Naive thymus-derived CD4-positive, alpha-beta T cell (primary cell): Measurements from ENCODE around the gene FOXD1. TPM values are rescaled to one million over a fixed set of nuclear protein-coding genes. Genes with fewer than 3 reads are reported as not detected.

Experiments used
- ATAC-seq: fragments of 150-1000 bp; cut with Tn5 transposase; 2 replicates; pipeline ENCODE4 v1.10.0; 2021; ENCODE audit warnings: mild to moderate bottlenecking, moderate library complexity
- CTCF ChIA-PET: fragments of 350-600 bp; sonication (Branson Sonifier 250); formaldehyde crosslinking; loops from one replicate; lab custom pipeline; 2021; ENCODE audit warnings: antibody characterized with exemption; lab: Charles Lee
- POLR2A ChIA-PET: fragments of 350-600 bp; sonication (Branson Sonifier 250); formaldehyde crosslinking; loops from one replicate; lab custom pipeline; 2021; ENCODE audit warnings: antibody characterized with exemption, inconsistent platforms; lab: Charles Lee
- DNase-seq, 9 donors: peaks; one replicate each; pipeline versions ENCODE4 v3.0.0 to v3.0.0-alpha.2; 2020 to 2022; ENCODE audit warnings: mixed read lengths in 1 of 9
- H3K27ac ChIP-seq: one replicate; pipeline ENCODE4 v1.7.0; 2013; ENCODE audit warnings: mild to moderate bottlenecking, low read depth, low read length, moderate library complexity
- H3K27me3 ChIP-seq, 2 donors: one replicate each; pipeline ENCODE4 v1.7.0; 2013; ENCODE audit warnings: low read length in 2 of 2, mild to moderate bottlenecking in 2 of 2, moderate library complexity in 2 of 2; ENCODE audit not compliant: control insufficient read depth in 2 of 2, insufficient read depth in 2 of 2
- H3K36me3 ChIP-seq, 3 experiments: 1 replicate in 2 of 3; 2 replicates in 1 of 3; pipeline ENCODE4 v1.7.0; 2013; ENCODE audit warnings: low read length in 3 of 3, mild to moderate bottlenecking in 3 of 3, moderate library complexity in 1 of 3; ENCODE audit not compliant: insufficient read depth in 3 of 3, control insufficient read depth in 2 of 3
- H3K4me1 ChIP-seq, 2 donors: one replicate each; pipeline ENCODE4 v1.7.0; 2013; ENCODE audit warnings: low read length in 2 of 2, mild to moderate bottlenecking in 2 of 2, moderate library complexity in 1 of 2; ENCODE audit not compliant: control insufficient read depth in 2 of 2, insufficient read depth in 2 of 2
- H3K4me3 ChIP-seq: 2 replicates; pipeline ENCODE4 v1.7.0; 2013; ENCODE audit warnings: mild to moderate bottlenecking, low read length
- H3K9me3 ChIP-seq, 3 experiments: 1 replicate in 2 of 3; 2 replicates in 1 of 3; pipeline ENCODE4 v1.7.0; 2013; ENCODE audit warnings: low read length in 3 of 3; ENCODE audit not compliant: control insufficient read depth in 2 of 3
- H3K27ac Mint-ChIP-seq, 9 donors: one replicate each; pipeline ENCODE4 v1.8.0; 2020 to 2022; ENCODE audit warnings: mixed read lengths in 9 of 9, mild to moderate bottlenecking in 8 of 9, moderate library complexity in 5 of 9, inconsistent platforms in 2 of 9
- H3K27me3 Mint-ChIP-seq, 5 donors: one replicate each; pipeline ENCODE4 v1.8.0; 2021 to 2022; ENCODE audit warnings: mixed read lengths in 5 of 5, mild to moderate bottlenecking in 1 of 5
- H3K36me3 Mint-ChIP-seq, 5 donors: one replicate each; pipeline ENCODE4 v1.8.0; 2020 to 2022; ENCODE audit warnings: mixed read lengths in 5 of 5, mild to moderate bottlenecking in 3 of 5, inconsistent platforms in 1 of 5
- H3K4me1 Mint-ChIP-seq, 7 donors: one replicate each; pipeline ENCODE4 v1.8.0; 2020 to 2022; ENCODE audit warnings: mixed read lengths in 7 of 7, mild to moderate bottlenecking in 3 of 7, inconsistent platforms in 1 of 7
- H3K4me3 Mint-ChIP-seq, 10 donors: one replicate each; pipeline ENCODE4 v1.8.0; 2020 to 2022; ENCODE audit warnings: mild to moderate bottlenecking in 10 of 10, mixed read lengths in 10 of 10, moderate library complexity in 6 of 10, inconsistent platforms in 2 of 10
- H3K9me3 Mint-ChIP-seq, 11 donors: one replicate each; pipeline ENCODE4 v1.8.0; 2020 to 2022; ENCODE audit warnings: mixed read lengths in 11 of 11, mild to moderate bottlenecking in 4 of 11, inconsistent platforms in 1 of 11, moderate library complexity in 1 of 11
- intact Hi-C, 2 donors: fragments of 100-400 bp; cut with micrococcal nuclease; formaldehyde crosslinking; loops; one replicate each; pipeline ENCODE4 v1.15.1; 2023
- polyA plus RNA-seq, 2 donors: library from polyadenylated mRNA; unstranded; fragments of 300-500 nt; fragmentation: Illumina TruSeq; gene quantifications; one replicate each; pipeline ENCODE4 v1.2.3, GENCODE V29; 2021
- total RNA-seq, 6 experiments: library from RNA in 5 of 6; stranded (reverse) in 5 of 6; gene quantifications; 1 replicate in 5 of 6; 2 replicates in 1 of 6; pipeline ENCODE4 v1.2.3 and lab custom pipeline; 2021 to 2026

FOXD1 gene
- total and polyA plus RNA-seq, 7 experiments from 2014 or later: 0.16 to 0.32 TPM; not detected in 5

GRCh38 chr5:73436535-73437100, 12.0 kb downstream of the FOXD1 start:
- peaks cover 0 to 5% (median 0%) of the 10 kb centered on the region in 5 donors for H3K36me3 Mint-ChIP-seq

GRCh38 chr5:73435759-73436534, 12.6 kb downstream of the FOXD1 start:
- H3K36me3 ChIP-seq: no peaks in the 10 kb centered on the region
- H3K27ac ChIP-seq: no peak overlapping the region
- peaks cover 30 to 40% of the 10 kb centered on the region in 2 donors for H3K27me3 ChIP-seq
- peaks cover 0 to 3% of the 10 kb centered on the region in 2 donors for H3K4me1 ChIP-seq
- H3K9me3 ChIP-seq: no peaks in the 10 kb centered on the region
- Mint-ChIP-seq H3K4me3 (peak overlapping the region in 8 of 10 donors; percentile 11 to 77 (median 46)), H3K9me3 (peaks cover 0 to 16% (median 5%) of the 10 kb centered on the region in 11 donors), H3K4me1 (peaks cover 0 to 20% (median 6%) of the 10 kb centered on the region in 7 donors), H3K27ac (peak overlapping the region in 1 of 9 donors; percentile 68), H3K27me3 (peaks cover 75 to 84% (median 81%) of the 10 kb centered on the region in 5 donors), H3K36me3 (peaks cover 0 to 5% (median 0%) of the 10 kb centered on the region in 5 donors)
- ChIA-PET POLR2A (no interaction called here), CTCF (no interaction called here)
- DNase-seq (no peak), ATAC-seq (no peak)
- intact Hi-C loops: loop anchor here in 1 of 2 donors (2.0 kb wide), 1 partner anchor 15 kb away; no protein-coding TSS in a partner anchor
- H3K4me3 ChIP-seq: no peak overlapping the region

More at GRCh38 chr5:73436535-73437100, 12.0 kb downstream of the FOXD1 start:
- DNase-seq (no peak), ATAC-seq (peak; percentile 12)
- no peaks in the 10 kb centered on the region for H3K36me3 ChIP-seq
- no peak overlapping the region for H3K27ac ChIP-seq
- Mint-ChIP-seq H3K27ac (peak overlapping the region in 1 of 9 donors; percentile 46), H3K27me3 (peaks cover 82 to 88% (median 87%) of the 10 kb centered on the region in 5 donors), H3K9me3 (peaks cover 0 to 18% (median 5%) of the 10 kb centered on the region in 11 donors), H3K4me1 (peaks cover 0 to 20% (median 6%) of the 10 kb centered on the region in 7 donors), H3K4me3 (peak overlapping the region in 7 of 10 donors; percentile 17 to 77 (median 59))
- H3K4me1 ChIP-seq: peaks cover 0 to 3% of the 10 kb centered on the region in 2 donors
- peaks cover 30 to 44% of the 10 kb centered on the region in 2 donors for H3K27me3 ChIP-seq
- intact Hi-C loops: loop anchor here (1.0 kb wide), 2 partner anchors 12 to 14 kb away; partner anchors contain the start of gene FOXD1 (in 1 of the 2)
- H3K4me3 ChIP-seq: no peak overlapping the region
- ChIA-PET CTCF (no interaction called here), POLR2A (no interaction called here)
- H3K9me3 ChIP-seq: no peaks in the 10 kb centered on the region

DNA sequence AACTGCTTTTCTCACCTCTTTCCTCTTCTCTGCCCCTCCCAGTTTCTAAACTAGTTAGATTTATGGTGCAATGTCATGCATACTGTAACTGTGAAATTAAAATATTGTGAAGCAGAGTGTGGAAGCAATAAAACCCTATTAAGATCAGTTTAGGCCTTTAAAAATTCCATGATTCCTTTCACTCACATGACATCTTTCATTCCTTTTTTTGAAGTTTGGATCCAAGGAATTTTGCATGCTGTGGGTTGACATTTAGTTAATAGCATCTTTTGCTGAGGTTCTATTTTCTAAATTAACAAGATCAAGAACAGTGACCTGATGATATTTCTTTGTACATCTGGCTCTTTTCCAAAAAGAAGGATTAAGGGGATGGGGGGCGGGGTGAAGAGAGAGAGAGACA, 13.7 kb downstream of the FOXD1 start:
- Mint-ChIP-seq H3K4me3 (no peak overlapping the region), H3K4me1 (peaks cover 0 to 20% (median 6%) of the 10 kb centered on the region in 7 donors), H3K36me3 (peaks cover 0 to 5% (median 0%) of the 10 kb centered on the region in 5 donors), H3K9me3 (peaks cover 0 to 11% (median 0%) of the 10 kb centered on the region in 11 donors), H3K27me3 (peaks cover 70 to 80% (median 77%) of the 10 kb centered on the region in 5 donors), H3K27ac (no peak overlapping the region)
- H3K27ac ChIP-seq: no peak overlapping the region
- no peaks in the 10 kb centered on the region for H3K36me3 ChIP-seq
- DNase-seq (no peak), ATAC-seq (no peak)
- H3K4me1 ChIP-seq: peaks cover 0 to 3% of the 10 kb centered on the region in 2 donors
- CTCF ChIA-PET: no interaction called here
- H3K27me3 ChIP-seq: peaks cover 25 to 31% of the 10 kb centered on the region in 2 donors
- H3K9me3 ChIP-seq: no peaks in the 10 kb centered on the region
- intact Hi-C loops: loop anchor here in 1 of 2 donors (2.0 kb wide), 1 partner anchor 14 kb away; no protein-coding TSS in a partner anchor
- POLR2A ChIA-PET: no interaction called here
- no peak overlapping the region for H3K4me3 ChIP-seq

DNA sequence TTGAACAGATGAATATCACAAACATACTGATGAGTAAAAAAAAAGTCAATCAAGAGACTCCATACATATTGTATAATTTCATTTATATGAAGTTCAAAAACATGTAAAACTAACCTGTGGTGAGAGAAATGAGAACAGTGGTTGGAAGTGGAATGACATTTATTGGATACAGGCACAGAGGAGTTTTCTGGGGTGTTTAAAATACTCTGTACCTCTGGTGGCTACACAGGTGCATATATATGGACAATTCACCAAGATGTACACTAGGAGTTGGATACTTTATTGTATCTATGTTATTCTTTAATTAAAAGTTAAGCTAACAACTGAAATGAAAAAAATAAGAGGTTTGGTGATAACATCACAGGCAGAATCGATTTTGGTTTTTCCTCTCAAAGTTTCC, 14.1 kb downstream of the FOXD1 start:
- H3K4me1 ChIP-seq: peaks cover 0 to 3% of the 10 kb centered on the region in 2 donors
- ATAC-seq: no peak
- peaks cover 66 to 76% (median 74%) of the 10 kb centered on the region in 5 donors for H3K27me3 Mint-ChIP-seq
- H3K9me3 ChIP-seq: no peaks in the 10 kb centered on the region
- H3K4me3 ChIP-seq: no peak overlapping the region
- no peak overlapping the region for H3K27ac ChIP-seq
- peaks cover 0 to 11% (median 0%) of the 10 kb centered on the region in 11 donors for H3K9me3 Mint-ChIP-seq
- no peak overlapping the region for H3K4me3 Mint-ChIP-seq
- DNase-seq: no peak
- H3K36me3 Mint-ChIP-seq: peaks cover 0 to 5% (median 0%) of the 10 kb centered on the region in 5 donors
- peaks cover 22 to 31% of the 10 kb centered on the region in 2 donors for H3K27me3 ChIP-seq
- no peaks in the 10 kb centered on the region for H3K36me3 ChIP-seq
- no peak overlapping the region for H3K27ac Mint-ChIP-seq
- ChIA-PET POLR2A (no interaction called here), CTCF (no interaction called here)
- intact Hi-C loops: loop anchor here in 1 of 2 donors (2.0 kb wide), 1 partner anchor 14 kb away; no protein-coding TSS in a partner anchor
- H3K4me1 Mint-ChIP-seq: peaks cover 0 to 20% (median 6%) of the 10 kb centered on the region in 7 donors

DNA sequence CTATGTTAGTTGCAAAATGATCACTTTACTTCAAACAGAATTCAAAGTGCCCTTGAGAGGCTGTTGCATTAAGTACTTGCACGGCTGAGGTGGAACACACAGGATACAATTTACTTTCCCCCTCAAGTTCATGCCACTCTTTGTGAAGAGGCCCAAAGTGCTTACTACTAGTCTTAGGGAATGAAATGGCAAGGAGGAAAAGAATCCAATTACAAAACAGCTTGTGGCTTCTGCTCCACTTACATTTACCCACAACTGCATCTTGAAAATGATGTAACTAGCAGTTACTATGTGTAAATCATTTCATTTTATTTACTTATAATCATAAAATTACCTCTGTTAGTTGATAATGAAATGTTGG, 14.6 kb downstream of the FOXD1 start:
- peaks cover 61 to 76% (median 74%) of the 10 kb centered on the region in 5 donors for H3K27me3 Mint-ChIP-seq
- Histone ChIP-seq H3K4me1 (peaks cover 0 to 3% of the 10 kb centered on the region in 2 donors), H3K9me3 (no peaks in the 10 kb centered on the region), H3K27me3 (peaks cover 20 to 27% of the 10 kb centered on the region in 2 donors), H3K27ac (no peak overlapping the region), H3K36me3 (no peaks in the 10 kb centered on the region), H3K4me3 (no peak overlapping the region)
- no peak for DNase-seq
- peaks cover 0 to 5% (median 0%) of the 10 kb centered on the region in 5 donors for H3K36me3 Mint-ChIP-seq
- ATAC-seq: no peak
- H3K9me3 Mint-ChIP-seq: peaks cover 0 to 7% (median 0%) of the 10 kb centered on the region in 11 donors
- H3K4me1 Mint-ChIP-seq: peaks cover 0 to 20% (median 6%) of the 10 kb centered on the region in 7 donors
- intact Hi-C loops: loop anchor here in 1 of 2 donors (2.0 kb wide), 1 partner anchor 13 kb away; no protein-coding TSS in a partner anchor
- ChIA-PET POLR2A (no interaction called here), CTCF (no interaction called here)
- no peak overlapping the region for H3K4me3 Mint-ChIP-seq
- no peak overlapping the region for H3K27ac Mint-ChIP-seq

DNA sequence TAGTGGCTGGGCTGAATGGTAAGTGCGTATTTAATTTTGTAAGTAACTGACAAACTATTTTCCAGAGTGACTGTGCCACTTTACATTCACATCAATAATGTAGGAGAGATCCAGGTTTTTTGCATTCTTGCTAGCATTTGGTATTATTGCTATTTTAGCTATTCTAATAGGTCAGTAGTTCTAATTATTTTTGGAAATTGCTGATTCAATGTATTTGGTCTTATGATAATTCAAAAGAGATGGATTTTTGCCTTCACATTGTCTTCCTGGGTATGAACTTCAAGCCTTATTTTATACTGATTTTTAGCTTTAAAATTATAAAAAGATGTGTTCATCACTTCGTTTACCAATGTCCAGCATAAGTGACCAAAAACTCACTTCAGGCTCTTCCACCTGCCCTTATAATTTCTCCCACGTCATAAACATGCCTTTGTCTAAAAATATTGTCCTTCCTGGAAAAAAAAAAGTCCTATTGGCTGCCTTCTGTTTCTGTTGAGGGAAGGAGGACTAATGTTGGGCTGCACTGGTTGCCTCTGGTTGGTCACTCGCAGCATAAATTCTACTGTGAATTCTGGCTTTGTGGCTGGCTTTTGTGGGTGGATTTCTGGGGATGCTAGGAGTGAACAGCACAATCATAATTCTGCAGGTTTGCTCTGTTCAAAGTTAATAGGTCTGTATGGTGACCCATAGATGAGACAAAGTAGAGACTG, 15.2 kb downstream of the FOXD1 start:
- peaks cover 0 to 3% of the 10 kb centered on the region in 2 donors for H3K4me1 ChIP-seq
- peaks cover 0 to 5% (median 0%) of the 10 kb centered on the region in 5 donors for H3K36me3 Mint-ChIP-seq
- CTCF ChIA-PET: no interaction called here
- no peaks in the 10 kb centered on the region for H3K9me3 ChIP-seq
- DNase-seq (no peak), ATAC-seq (no peak)
- H3K36me3 ChIP-seq: no peaks in the 10 kb centered on the region
- intact Hi-C loops: no loop called here
- POLR2A ChIA-PET: no interaction called here
- no peak overlapping the region for H3K4me3 Mint-ChIP-seq
- H3K27ac ChIP-seq: no peak overlapping the region
- peaks cover 56 to 76% (median 69%) of the 10 kb centered on the region in 5 donors for H3K27me3 Mint-ChIP-seq
- H3K9me3 Mint-ChIP-seq: peaks cover 0 to 5% (median 0%) of the 10 kb centered on the region in 11 donors
- no peak overlapping the region for H3K27ac Mint-ChIP-seq
- H3K4me3 ChIP-seq: no peak overlapping the region
- H3K4me1 Mint-ChIP-seq: peaks cover 0 to 20% (median 6%) of the 10 kb centered on the region in 7 donors
- peaks cover 15 to 26% of the 10 kb centered on the region in 2 donors for H3K27me3 ChIP-seq
